B cell (primary cell): ENCODE measurements around the gene PEAK1. TPM values are rescaled to one million over a fixed set of nuclear protein-coding genes. Genes with fewer than 3 reads are reported as not detected.

Source experiments
- ATAC-seq: fragments of 200-7000 bp; cut with Tn5 transposase; one replicate; pipeline ENCODE4 v1.10.0; 2021; ENCODE audit warnings: low read depth, mild to moderate bottlenecking, moderate number of reproducible peaks, moderate library complexity
- CTCF ChIA-PET: fragments of 350-600 bp; sonication (Branson Sonifier 250); formaldehyde crosslinking; loops from one replicate; lab custom pipeline; 2021; ENCODE audit warnings: antibody characterized with exemption, inconsistent platforms; lab: Charles Lee
- POLR2A ChIA-PET: fragments of 350-600 bp; sonication (Branson Sonifier 250); formaldehyde crosslinking; loops from one replicate; lab custom pipeline; 2021; ENCODE audit warnings: antibody characterized with exemption; lab: Charles Lee
- DNase-seq: peaks from one replicate; pipeline ENCODE4 v3.0.0; 2013
- H2AFZ ChIP-seq: 2 replicates; pipeline ENCODE4 v1.6.1; 2012; ENCODE audit warnings: mild to moderate bottlenecking, low read depth, low read length; ENCODE audit not compliant: insufficient read depth, poor library complexity, severe bottlenecking
- H3K27ac ChIP-seq, 2 donors: 1 replicate in 1 of 2; 2 replicates in 1 of 2; pipeline ENCODE4 v1.5.1; 2012 to 2013; ENCODE audit warnings: low read length in 2 of 2, mild to moderate bottlenecking in 2 of 2, moderate library complexity in 1 of 2
- H3K27me3 ChIP-seq, 4 experiments: fragments of 200-600 bp in 1 of 4; sonication (generic) in 1 of 4; replicated peaks in 1 of 4; 1 replicate in 2 of 4; 2 replicates in 2 of 4; pipeline versions ENCODE4 v1.6.1 to v1.7.0; 2013 to 2016; ENCODE audit warnings: low read length in 3 of 4, mild to moderate bottlenecking in 2 of 4, mixed read lengths in 1 of 4, moderate library complexity in 1 of 4; ENCODE audit not compliant: insufficient read depth in 4 of 4, control insufficient read depth in 3 of 4; ENCODE audit errors: control extremely low read depth in 1 of 4
- H3K36me3 ChIP-seq, 2 experiments: replicated peaks in 1 of 2; 1 replicate in 1 of 2; 2 replicates in 1 of 2; pipeline versions ENCODE4 v1.6.1 to v1.7.1; 2013; ENCODE audit warnings: low read length in 1 of 2; ENCODE audit not compliant: insufficient read depth in 2 of 2, control insufficient read depth in 1 of 2; ENCODE audit errors: control extremely low read depth in 1 of 2, extremely low read depth in 1 of 2
- H3K4me1 ChIP-seq, 2 donors: fragments of 200-600 bp in 1 of 2; sonication (generic) in 1 of 2; 1 replicate in 1 of 2; 2 replicates in 1 of 2; pipeline versions ENCODE4 v1.5.1 to v1.6.1; 2013 to 2017; ENCODE audit warnings: low read length in 2 of 2; ENCODE audit not compliant: control insufficient read depth in 2 of 2, insufficient read depth in 2 of 2
- H3K4me2 ChIP-seq: replicated peaks from 2 replicates; pipeline ENCODE3; 2012; ENCODE audit warnings: mild to moderate bottlenecking, low read depth, low read length; ENCODE audit not compliant: poor library complexity, severe bottlenecking
- H3K4me3 ChIP-seq, 5 experiments: fragments of 200-600 bp in 1 of 5; sonication (generic) in 1 of 5; 1 replicate in 3 of 5; 2 replicates in 2 of 5; pipeline versions ENCODE4 v1.5.1 to v1.7.0; 2011 to 2016; ENCODE audit warnings: low read length in 4 of 5, mild to moderate bottlenecking in 4 of 5, low read depth in 2 of 5, control low read depth in 1 of 5, moderate library complexity in 1 of 5; ENCODE audit not compliant: insufficient read depth in 1 of 5; ENCODE audit errors: control extremely low read depth in 1 of 5, extremely low read depth in 1 of 5
- H3K79me2 ChIP-seq: fragments of 200-600 bp; sonication (generic); one replicate; pipeline ENCODE4 v1.6.0; 2016; ENCODE audit warnings: low read length; ENCODE audit not compliant: control insufficient read depth, insufficient read depth
- H3K9ac ChIP-seq: fragments of 200-600 bp; sonication (generic); 2 replicates; pipeline ENCODE4 v1.6.1; 2017; ENCODE audit warnings: mild to moderate bottlenecking, low read length, moderate library complexity
- H3K9me3 ChIP-seq, 3 donors: one replicate each; pipeline versions ENCODE4 v1.6.1 to v1.7.1; 2013; ENCODE audit warnings: low read length in 2 of 3; ENCODE audit not compliant: control insufficient read depth in 2 of 3, insufficient read depth in 1 of 3; ENCODE audit errors: control extremely low read depth in 1 of 3
- H4K20me1 ChIP-seq: 2 replicates; pipeline ENCODE4 v1.6.0; 2012; ENCODE audit warnings: mild to moderate bottlenecking, low read length; ENCODE audit not compliant: insufficient read depth, control insufficient read depth, poor library complexity, severe bottlenecking
- H3K27ac Mint-ChIP-seq: one replicate; pipeline ENCODE4 v1.8.0; 2021; ENCODE audit warnings: mixed read lengths
- H3K27me3 Mint-ChIP-seq: one replicate; pipeline ENCODE4 v1.8.0; 2021; ENCODE audit warnings: mixed read lengths
- H3K4me1 Mint-ChIP-seq: one replicate; pipeline ENCODE4 v1.8.0; 2021; ENCODE audit warnings: mixed read lengths
- H3K4me3 Mint-ChIP-seq: one replicate; pipeline ENCODE4 v1.8.0; 2021; ENCODE audit warnings: mixed read lengths
- H3K9me3 Mint-ChIP-seq: one replicate; pipeline ENCODE4 v1.8.0; 2022; ENCODE audit warnings: mixed read lengths; ENCODE audit not compliant: insufficient read depth
- EZH2 ChIP-seq: IDR thresholded peaks from 2 replicates; pipeline ENCODE4 v1.6.1; 2012; ENCODE audit warnings: borderline replicate concordance, low read depth, mild to moderate bottlenecking, moderate library complexity, low read length; ENCODE audit not compliant: insufficient read depth, poor library complexity, severe bottlenecking
- WGBS: methylation state at CpG from one replicate; pipeline ENCODE4 v1.1.5; 2013; ENCODE audit warnings: missing lambda C conversion rate; ENCODE audit not compliant: insufficient coverage; 5-methylcytosine and 5-hydroxymethylcytosine counted together
- intact Hi-C: fragments of 100-400 bp; cut with micrococcal nuclease; formaldehyde crosslinking; loops from one replicate; pipeline ENCODE4 v1.10.0; 2022
- polyA plus RNA-seq: library from polyadenylated mRNA; depleted of rRNA; stranded (reverse); fragments of >200 nt; gene quantifications from 2 replicates; pipeline ENCODE4 v1.2.3, GENCODE V29; 2012
- total RNA-seq, 2 donors: library from RNA; stranded (reverse); fragments of 120-200 nt in 1 of 2; gene quantifications; 1 replicate in 1 of 2; 2 replicates in 1 of 2; pipeline versions ENCODE4 v1.2.3 to v1.2.4, GENCODE V29; 2013 to 2022
- TF ChIP-seq, protein P1 (sequence below): fragments of 200-600 bp; IDR thresholded peaks from one replicate; pipeline ENCODE4 v1.8.0; 2022; ENCODE audit warnings: antibody characterized with exemption, mild to moderate bottlenecking

PEAK1 gene
- total and polyA plus RNA-seq, 2 donors (not counting 1 experiment from before 2014, with no cell fraction given), result 13.4 to 38.0 TPM

DNA sequence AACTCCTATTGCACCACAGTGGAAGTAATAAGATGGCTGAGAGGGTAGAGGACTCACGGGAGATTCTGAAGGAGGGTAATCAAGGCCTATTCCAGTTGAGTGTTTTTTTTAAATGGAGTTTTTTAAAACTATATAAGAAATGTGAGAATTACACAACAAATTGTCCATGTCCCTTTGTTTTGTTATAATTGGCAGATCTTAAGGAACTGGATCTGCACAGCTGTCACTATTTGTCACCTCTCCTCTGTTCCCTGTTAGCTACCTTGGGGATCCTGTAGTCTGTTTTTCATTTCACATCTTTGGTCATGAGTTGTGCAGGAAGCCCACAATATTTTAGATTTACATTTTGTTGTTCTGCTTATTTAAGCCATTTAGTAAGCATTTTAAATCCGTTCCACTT is 271.7 kb downstream of the PEAK1 start:
- no peak for DNase-seq
- TF ChIP-seq, protein P1, sequence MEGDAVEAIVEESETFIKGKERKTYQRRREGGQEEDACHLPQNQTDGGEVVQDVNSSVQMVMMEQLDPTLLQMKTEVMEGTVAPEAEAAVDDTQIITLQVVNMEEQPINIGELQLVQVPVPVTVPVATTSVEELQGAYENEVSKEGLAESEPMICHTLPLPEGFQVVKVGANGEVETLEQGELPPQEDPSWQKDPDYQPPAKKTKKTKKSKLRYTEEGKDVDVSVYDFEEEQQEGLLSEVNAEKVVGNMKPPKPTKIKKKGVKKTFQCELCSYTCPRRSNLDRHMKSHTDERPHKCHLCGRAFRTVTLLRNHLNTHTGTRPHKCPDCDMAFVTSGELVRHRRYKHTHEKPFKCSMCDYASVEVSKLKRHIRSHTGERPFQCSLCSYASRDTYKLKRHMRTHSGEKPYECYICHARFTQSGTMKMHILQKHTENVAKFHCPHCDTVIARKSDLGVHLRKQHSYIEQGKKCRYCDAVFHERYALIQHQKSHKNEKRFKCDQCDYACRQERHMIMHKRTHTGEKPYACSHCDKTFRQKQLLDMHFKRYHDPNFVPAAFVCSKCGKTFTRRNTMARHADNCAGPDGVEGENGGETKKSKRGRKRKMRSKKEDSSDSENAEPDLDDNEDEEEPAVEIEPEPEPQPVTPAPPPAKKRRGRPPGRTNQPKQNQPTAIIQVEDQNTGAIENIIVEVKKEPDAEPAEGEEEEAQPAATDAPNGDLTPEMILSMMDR, result no peak
- no peak for TF ChIP-seq EZH2
- no peak overlapping the region for H3K4me2 ChIP-seq
- no peaks in the 10 kb centered on the region for H3K9me3 ChIP-seq
- H2AFZ ChIP-seq, result no peak overlapping the region
- H3K4me3 ChIP-seq, result no peak overlapping the region
- CTCF ChIA-PET, result interaction anchor here (1.9 kb wide), 1 partner anchor 28 kb away, joined by 6 read pairs; no protein-coding TSS in a partner anchor
- no peak overlapping the region for H3K27ac Mint-ChIP-seq
- H3K79me2 ChIP-seq, result no peaks in the 10 kb centered on the region
- no CpG with 5 or more reads among the region's 2 CpGs for WGBS
- H3K4me1 ChIP-seq, result no peaks in the 10 kb centered on the region
- H3K4me1 Mint-ChIP-seq, result no peaks in the 10 kb centered on the region
- H3K36me3 ChIP-seq, result peaks cover 1 to 6% of the 10 kb centered on the region in 2 experiments
- H3K27me3 Mint-ChIP-seq, result no peaks in the 10 kb centered on the region
- H3K4me3 Mint-ChIP-seq, result no peak overlapping the region
- H3K9ac ChIP-seq, result no peak overlapping the region
- H4K20me1 ChIP-seq, result no peaks in the 10 kb centered on the region
- intact Hi-C loops, result no loop called here
- no peaks in the 10 kb centered on the region for H3K9me3 Mint-ChIP-seq
- no peaks in the 10 kb centered on the region for H3K27me3 ChIP-seq
- ATAC-seq, result no peak
- POLR2A ChIA-PET, result no interaction called here
- no peak overlapping the region for H3K27ac ChIP-seq

DNA sequence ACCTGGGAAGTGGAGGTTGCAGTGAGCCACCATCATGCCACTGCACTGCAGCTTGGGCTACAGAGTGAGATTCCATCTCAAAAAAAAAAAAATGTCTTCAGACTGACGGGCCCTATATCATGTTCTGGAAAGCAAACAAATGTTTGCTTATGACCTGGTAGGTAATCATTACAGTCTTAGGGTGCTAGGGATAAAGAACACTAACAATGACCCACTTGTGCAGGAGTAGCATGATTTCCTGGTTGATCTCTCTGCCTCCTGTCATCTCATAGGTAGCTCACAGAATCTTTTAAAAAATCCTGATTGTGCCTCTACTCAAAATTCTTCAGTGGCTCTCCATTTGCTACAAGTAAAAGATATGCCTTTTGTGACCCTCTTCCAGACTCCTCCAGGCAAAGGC is 274.5 kb downstream of the PEAK1 start:
- no peaks in the 10 kb centered on the region for H4K20me1 ChIP-seq
- H3K4me2 ChIP-seq, result no peak overlapping the region
- H3K79me2 ChIP-seq, result no peaks in the 10 kb centered on the region
- peaks cover 1 to 6% of the 10 kb centered on the region in 2 experiments for H3K36me3 ChIP-seq
- H3K27me3 ChIP-seq, result no peaks in the 10 kb centered on the region
- Mint-ChIP-seq H3K9me3 (peaks cover 8% of the 10 kb centered on the region), H3K27me3 (no peaks in the 10 kb centered on the region), H3K4me1 (no peaks in the 10 kb centered on the region), H3K27ac (no peak overlapping the region), H3K4me3 (no peak overlapping the region)
- H3K27ac ChIP-seq, result no peak overlapping the region
- ChIA-PET CTCF (interaction anchor here (1.1 kb wide), 1 partner anchor 110 kb away, joined by 3 read pairs; no protein-coding TSS in a partner anchor), POLR2A (no interaction called here)
- DNase-seq (no peak), ATAC-seq (no peak)
- H2AFZ ChIP-seq, result no peak overlapping the region
- no peaks in the 10 kb centered on the region for H3K4me1 ChIP-seq
- no peak overlapping the region for H3K9ac ChIP-seq
- intact Hi-C loops, result no loop called here
- TF ChIP-seq, protein P1, result no peak
- WGBS, result no CpG with 5 or more reads among the region's 1 CpG
- H3K4me3 ChIP-seq, result no peak overlapping the region
- H3K9me3 ChIP-seq, result peaks cover under 1 to 5% (median 3%) of the 10 kb centered on the region in 3 donors
